Trophoblast cell (in vitro differentiated cells and primary cell): ENCODE measurements around the gene KLF14. TPM values are rescaled to one million over a fixed set of nuclear protein-coding genes. Genes with fewer than 3 reads are reported as not detected.
"Not testable (repeated sequence)": the region's sequence is repeated elsewhere in the genome, so short reads cannot be mapped to it uniquely, and the experiment has no call there.

Experiments
- DNase-seq, 2 donors: peaks; one replicate each; pipeline ENCODE4 v3.0.0-alpha.2; 2016
- H2AFZ ChIP-seq: 2 replicates; pipeline ENCODE4 v1.6.1; 2013; ENCODE audit warnings: low read length, moderate library complexity, mild to moderate bottlenecking; ENCODE audit not compliant: insufficient read depth, poor library complexity
- H2AK5ac ChIP-seq: 2 replicates; pipeline ENCODE4 v1.6.1; 2013; ENCODE audit warnings: mild to moderate bottlenecking, low read length
- H2BK120ac ChIP-seq: 2 replicates; pipeline ENCODE4 v1.6.1; 2013; ENCODE audit warnings: low read length, mild to moderate bottlenecking, moderate library complexity; ENCODE audit not compliant: insufficient read depth, poor library complexity
- H2BK12ac ChIP-seq: 2 replicates; pipeline ENCODE4 v1.6.1; 2013; ENCODE audit warnings: mild to moderate bottlenecking, low read length, moderate library complexity
- H2BK5ac ChIP-seq: 2 replicates; pipeline ENCODE4 v1.6.1; 2013; ENCODE audit warnings: low read length, low read depth, moderate library complexity, mild to moderate bottlenecking; ENCODE audit not compliant: poor library complexity
- H3K14ac ChIP-seq: 2 replicates; pipeline ENCODE4 v1.6.1; 2013; ENCODE audit warnings: mild to moderate bottlenecking, low read length
- H3K18ac ChIP-seq: 2 replicates; pipeline ENCODE4 v1.6.1; 2013; ENCODE audit warnings: mild to moderate bottlenecking, low read length
- H3K23ac ChIP-seq: 2 replicates; pipeline ENCODE4 v1.6.1; 2013; ENCODE audit warnings: low read length
- H3K27ac ChIP-seq: 2 replicates; pipeline ENCODE4 v1.5.1; 2013; ENCODE audit warnings: low read depth, mild to moderate bottlenecking, inconsistent platforms, low read length, moderate library complexity
- H3K27me3 ChIP-seq: 2 replicates; pipeline ENCODE4 v1.6.1; 2013; ENCODE audit warnings: inconsistent platforms, mild to moderate bottlenecking, low read length, moderate library complexity; ENCODE audit not compliant: insufficient read depth
- H3K36me3 ChIP-seq, 2 experiments: 1 replicate in 1 of 2; 2 replicates in 1 of 2; pipeline ENCODE4 v1.6.1; 2013; ENCODE audit warnings: low read length in 2 of 2, mild to moderate bottlenecking in 2 of 2, moderate library complexity in 1 of 2; ENCODE audit not compliant: insufficient read depth in 2 of 2, control insufficient read depth in 1 of 2
- H3K4ac ChIP-seq: 2 replicates; pipeline ENCODE4 v1.6.1; 2013; ENCODE audit warnings: low read depth, mild to moderate bottlenecking, low read length, moderate library complexity
- H3K4me1 ChIP-seq, 2 experiments: 1 replicate in 1 of 2; 2 replicates in 1 of 2; pipeline ENCODE4 v1.6.1; 2013; ENCODE audit warnings: low read length in 2 of 2, mild to moderate bottlenecking in 2 of 2, moderate library complexity in 1 of 2; ENCODE audit not compliant: insufficient read depth in 2 of 2, control insufficient read depth in 1 of 2
- H3K4me2 ChIP-seq: 2 replicates; pipeline ENCODE4 v1.6.1; 2013; ENCODE audit warnings: inconsistent platforms, mild to moderate bottlenecking, low read length, moderate library complexity
- H3K4me3 ChIP-seq: 2 replicates; pipeline ENCODE4 v1.5.1; 2013; ENCODE audit warnings: mild to moderate bottlenecking, low read depth, low read length, inconsistent platforms
- H3K79me1 ChIP-seq: one replicate; pipeline ENCODE4 v1.6.1; 2013; ENCODE audit warnings: low read length
- H3K79me2 ChIP-seq: 2 replicates; pipeline ENCODE4 v1.6.1; 2013; ENCODE audit warnings: low read length, mild to moderate bottlenecking; ENCODE audit not compliant: control insufficient read depth, insufficient read depth, poor library complexity
- H3K9ac ChIP-seq: 2 replicates; pipeline ENCODE4 v1.6.1; 2013; ENCODE audit warnings: mild to moderate bottlenecking, low read length
- H3K9me3 ChIP-seq: 2 replicates; pipeline ENCODE4 v1.6.1; 2013; ENCODE audit warnings: low read depth, mild to moderate bottlenecking, control low read depth, inconsistent platforms, low read length; ENCODE audit not compliant: insufficient read depth
- H4K12ac ChIP-seq: 2 replicates; pipeline ENCODE4 v1.6.1; 2013; ENCODE audit warnings: low read depth, mild to moderate bottlenecking, low read length, moderate library complexity
- H4K8ac ChIP-seq: 2 replicates; pipeline ENCODE4 v1.6.1; 2013; ENCODE audit warnings: low read depth, mild to moderate bottlenecking, low read length, moderate library complexity
- H4K91ac ChIP-seq: one replicate; pipeline ENCODE4 v1.6.1; 2013; ENCODE audit warnings: low read depth, mild to moderate bottlenecking, low read length, moderate library complexity
- WGBS: extraction: QIAGEN DNeasy Blood & Tissue Kit; methylation state at CpG from one replicate; pipeline ENCODE4 v1.1.7; 2013; ENCODE audit warnings: missing lambda C conversion rate; ENCODE audit not compliant: insufficient read length, insufficient coverage; ENCODE audit errors: extremely low coverage; 5-methylcytosine and 5-hydroxymethylcytosine counted together
- polyA plus RNA-seq: library from polyadenylated mRNA; stranded (reverse); fragments of 200-250 nt; gene quantifications from 2 replicates; pipeline ENCODE4 v1.2.3, GENCODE V29; 2013

Gene KLF14
- polyA plus RNA-seq = 0.05 and 0.08 TPM in 2 replicates

- Histone ChIP-seq H4K12ac (no peak within 1 kb of the TSS), H3K4ac (no peak within 1 kb of the TSS), H3K4me1 (peaks cover 8 to 9% of the 10 kb centered on the region in 2 experiments), H3K27me3 (peaks cover 21% of the 10 kb centered on the region), H3K4me2 (peak within 1 kb of the TSS; percentile 95), H3K9ac (no peak within 1 kb of the TSS), H2BK120ac (no peak within 1 kb of the TSS), H4K8ac (peak within 1 kb of the TSS; percentile 72), H3K27ac (no peak within 1 kb of the TSS), H2AFZ (peak within 1 kb of the TSS; percentile 99), H3K23ac (no peak within 1 kb of the TSS), H3K14ac (no peak within 1 kb of the TSS), H2AK5ac (no peak within 1 kb of the TSS), H4K91ac (peak within 1 kb of the TSS; percentile 11), H2BK5ac (no peak within 1 kb of the TSS), H3K9me3 (peaks cover 15% of the 10 kb centered on the region), H3K79me1 (no peaks in the 10 kb centered on the region), H3K4me3 (peak within 1 kb of the TSS; percentile 75), H3K18ac (peak within 1 kb of the TSS; percentile 69), H3K79me2 (no peaks in the 10 kb centered on the region), H2BK12ac (peak within 1 kb of the TSS; percentile 38), H3K36me3 (no peaks in the 10 kb centered on the region)
- WGBS = no CpG with 5 or more reads among the region's 100 CpGs
- DNase-seq = peak; percentile 29 to 55
Observed at GRCh38 chr7:130733931-130734814, at the start of gene KLF14. KLF14 (minus strand) TSS chr7:130734207; CDS start chr7:130734033, 174 bp downstream.

- H3K4ac ChIP-seq = no peak overlapping the region
- no peak overlapping the region for H2AFZ ChIP-seq
- H2BK12ac ChIP-seq = no peak overlapping the region
- no peak overlapping the region for H3K23ac ChIP-seq
- no peaks in the 10 kb centered on the region for H3K79me2 ChIP-seq
- no peak overlapping the region for H2BK5ac ChIP-seq
- H3K36me3 ChIP-seq = no peaks in the 10 kb centered on the region
- no peak for DNase-seq
- no peak overlapping the region for H3K27ac ChIP-seq
- no peak overlapping the region for H3K4me2 ChIP-seq
- H3K4me3 ChIP-seq = no peak overlapping the region
- no peaks in the 10 kb centered on the region for H3K79me1 ChIP-seq
- H3K4me1 ChIP-seq = no peaks in the 10 kb centered on the region
- H3K9me3 ChIP-seq = peaks cover under 1% of the 10 kb centered on the region
- H3K14ac ChIP-seq = no peak overlapping the region
- no peak overlapping the region for H2BK120ac ChIP-seq
- H3K9ac ChIP-seq = no peak overlapping the region
- H4K8ac ChIP-seq = no peak overlapping the region
- no peak overlapping the region for H3K18ac ChIP-seq
- no peaks in the 10 kb centered on the region for H3K27me3 ChIP-seq
- no peak overlapping the region for H2AK5ac ChIP-seq
- H4K91ac ChIP-seq = no peak overlapping the region
- H4K12ac ChIP-seq = no peak overlapping the region
Observed at GRCh38 chr7:130781346-130781745, 47.3 kb upstream of the KLF14 start.

- no peaks in the 10 kb centered on the region for H3K79me1 ChIP-seq
- no peak overlapping the region for H2BK12ac ChIP-seq
- H3K27me3 ChIP-seq = no peaks in the 10 kb centered on the region
- no peak overlapping the region for H3K4ac ChIP-seq
- no peak overlapping the region for H3K23ac ChIP-seq
- no peaks in the 10 kb centered on the region for H3K4me1 ChIP-seq
- no peak overlapping the region for H4K91ac ChIP-seq
- no peak overlapping the region for H2BK120ac ChIP-seq
- no peaks in the 10 kb centered on the region for H3K9me3 ChIP-seq
- no peaks in the 10 kb centered on the region for H3K79me2 ChIP-seq
- H3K36me3 ChIP-seq = no peaks in the 10 kb centered on the region
- H3K9ac ChIP-seq = no peak overlapping the region
- H3K27ac ChIP-seq = no peak overlapping the region
- H2AK5ac ChIP-seq = no peak overlapping the region
- H3K4me3 ChIP-seq = no peak overlapping the region
- H4K12ac ChIP-seq = no peak overlapping the region
- no peak overlapping the region for H2AFZ ChIP-seq
- H3K18ac ChIP-seq = no peak overlapping the region
- DNase-seq = no peak
- H2BK5ac ChIP-seq = no peak overlapping the region
- H4K8ac ChIP-seq = no peak overlapping the region
- no peak overlapping the region for H3K14ac ChIP-seq
- H3K4me2 ChIP-seq = no peak overlapping the region
- no CpG with 5 or more reads among the region's 2 CpGs for WGBS
Observed at GRCh38 chr7:130777426-130777825, 43.4 kb upstream of the KLF14 start.

DNA sequence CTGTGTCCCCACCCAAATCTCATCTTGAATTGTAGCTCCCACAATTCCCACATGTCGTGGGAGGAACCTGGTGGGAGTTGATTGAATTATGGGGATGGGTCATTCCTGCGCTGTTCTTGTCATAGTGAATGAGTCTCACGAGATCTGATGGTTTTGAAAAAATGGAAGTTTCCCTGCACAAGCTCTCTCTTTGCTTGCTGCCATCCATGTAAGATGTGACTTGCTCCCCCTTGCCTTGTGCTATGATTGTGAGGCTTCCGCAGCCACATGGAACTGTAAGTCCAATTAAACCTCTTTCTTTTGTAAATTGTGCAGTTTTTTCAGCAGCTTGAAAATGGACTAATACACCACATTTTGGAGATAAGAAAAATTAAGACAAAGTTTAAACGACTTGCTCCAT, 38.4 kb upstream of the KLF14 start:
- H2BK12ac ChIP-seq, H4K12ac ChIP-seq, H3K18ac ChIP-seq, H2AK5ac ChIP-seq, H3K9ac ChIP-seq, H2BK120ac ChIP-seq, H3K27me3 ChIP-seq, H3K36me3 ChIP-seq, H3K4me1 ChIP-seq, H3K23ac ChIP-seq, H3K4ac ChIP-seq, H2BK5ac ChIP-seq, H3K27ac ChIP-seq, H2AFZ ChIP-seq, H3K79me1 ChIP-seq, H3K9me3 ChIP-seq, H4K91ac ChIP-seq, H3K14ac ChIP-seq, H3K4me3 ChIP-seq, H3K4me2 ChIP-seq, H4K8ac ChIP-seq, H3K79me2 ChIP-seq, DNase-seq: not testable (repeated sequence)
- no CpG with 5 or more reads among the region's 5 CpGs for WGBS
